Measurements from ENCODE around the gene SPDYE2.
"Not testable (repeated sequence)": the region's sequence is repeated elsewhere in the genome, so short reads cannot be mapped to it uniquely, and the experiment has no call there.

The SPDYE2 gene

GRCh38 chr7:102596036-102596435, 45.0 kb downstream of the SPDYE2 start:
- H3K4me3 ChIP-seq (ENCODE audit: low read length in 2 of 2); H3K79me1 ChIP-seq (ENCODE audit: low read depth, low read length); H3K4ac ChIP-seq (ENCODE audit: low read length); H3K4me1 ChIP-seq (ENCODE audit: control insufficient read depth in 2 of 2, insufficient read depth in 1 of 2, low read depth in 1 of 2, low read length in 2 of 2); H4K91ac ChIP-seq (ENCODE audit: low read depth, low read length, poor library complexity); H2BK120ac ChIP-seq (ENCODE audit: low read depth, low read length); H3K9me3 ChIP-seq (replicated peaks in 1 of 2; ENCODE audit: control insufficient read depth in 2 of 2, insufficient read depth in 1 of 2, low read depth in 1 of 2, low read length in 2 of 2); H2AK5ac ChIP-seq (ENCODE audit: low read depth, low read length); H3K4me2 ChIP-seq (ENCODE audit: insufficient read depth, low read length, poor library complexity, severe bottlenecking); H2BK12ac ChIP-seq (ENCODE audit: low read length); H3K27me3 ChIP-seq (ENCODE audit: control insufficient read depth in 3 of 3, insufficient read depth in 3 of 3, low read depth in 1 of 3, low read length in 3 of 3); H3K23ac ChIP-seq (ENCODE audit: low read depth, low read length, poor library complexity); H3K14ac ChIP-seq (ENCODE audit: low read length); H3K36me3 ChIP-seq (replicated peaks in 1 of 2; ENCODE audit: control insufficient read depth in 2 of 2, insufficient read depth in 2 of 2, low read length in 2 of 2); H3K9ac ChIP-seq (ENCODE audit: low read depth, low read length, poor library complexity); H3K18ac ChIP-seq (ENCODE audit: low read length); H4K8ac ChIP-seq (ENCODE audit: low read depth, low read length); DNase-seq (ENCODE audit: low spot score); H2BK5ac ChIP-seq (ENCODE audit: low read length); H2BK15ac ChIP-seq (ENCODE audit: low read length); H2AFZ ChIP-seq (ENCODE audit: low read length); H3K27ac ChIP-seq (replicated peaks; ENCODE audit: low read length): not testable (repeated sequence)
- no CpG with 5 or more reads among the region's 10 CpGs for WGBS, 2 donors (ENCODE audit: extremely low coverage in 2 of 2, insufficient read length in 2 of 2, insufficient replicate concordance in 1 of 2)

- not testable (repeated sequence) for H3K27ac ChIP-seq (replicated peaks; ENCODE audit: low read length); H2BK5ac ChIP-seq (ENCODE audit: low read length); H2BK120ac ChIP-seq (ENCODE audit: low read depth, low read length); H3K9me3 ChIP-seq (replicated peaks in 1 of 2; ENCODE audit: control insufficient read depth in 2 of 2, insufficient read depth in 1 of 2, low read depth in 1 of 2, low read length in 2 of 2); H3K4me1 ChIP-seq (ENCODE audit: control insufficient read depth in 2 of 2, insufficient read depth in 1 of 2, low read depth in 1 of 2, low read length in 2 of 2); H3K79me1 ChIP-seq (ENCODE audit: low read depth, low read length); H2BK15ac ChIP-seq (ENCODE audit: low read length); H3K9ac ChIP-seq (ENCODE audit: low read depth, low read length, poor library complexity); DNase-seq (ENCODE audit: low spot score); H3K4me2 ChIP-seq (ENCODE audit: insufficient read depth, low read length, poor library complexity, severe bottlenecking); H2AK5ac ChIP-seq (ENCODE audit: low read depth, low read length); H3K23ac ChIP-seq (ENCODE audit: low read depth, low read length, poor library complexity); H4K91ac ChIP-seq (ENCODE audit: low read depth, low read length, poor library complexity); H3K27me3 ChIP-seq (ENCODE audit: control insufficient read depth in 3 of 3, insufficient read depth in 3 of 3, low read depth in 1 of 3, low read length in 3 of 3); H2BK12ac ChIP-seq (ENCODE audit: low read length); H3K4me3 ChIP-seq (ENCODE audit: low read length in 2 of 2); H2AFZ ChIP-seq (ENCODE audit: low read length); H3K36me3 ChIP-seq (replicated peaks in 1 of 2; ENCODE audit: control insufficient read depth in 2 of 2, insufficient read depth in 2 of 2, low read length in 2 of 2); H4K8ac ChIP-seq (ENCODE audit: low read depth, low read length); H3K14ac ChIP-seq (ENCODE audit: low read length); H3K4ac ChIP-seq (ENCODE audit: low read length); H3K18ac ChIP-seq (ENCODE audit: low read length)
- no CpG with 5 or more reads among the region's 9 CpGs for WGBS, 2 donors (ENCODE audit: extremely low coverage in 2 of 2, insufficient read length in 2 of 2, insufficient replicate concordance in 1 of 2)
Observed at GRCh38 chr7:102599699-102600098, 48.7 kb downstream of the SPDYE2 start.

DNA sequence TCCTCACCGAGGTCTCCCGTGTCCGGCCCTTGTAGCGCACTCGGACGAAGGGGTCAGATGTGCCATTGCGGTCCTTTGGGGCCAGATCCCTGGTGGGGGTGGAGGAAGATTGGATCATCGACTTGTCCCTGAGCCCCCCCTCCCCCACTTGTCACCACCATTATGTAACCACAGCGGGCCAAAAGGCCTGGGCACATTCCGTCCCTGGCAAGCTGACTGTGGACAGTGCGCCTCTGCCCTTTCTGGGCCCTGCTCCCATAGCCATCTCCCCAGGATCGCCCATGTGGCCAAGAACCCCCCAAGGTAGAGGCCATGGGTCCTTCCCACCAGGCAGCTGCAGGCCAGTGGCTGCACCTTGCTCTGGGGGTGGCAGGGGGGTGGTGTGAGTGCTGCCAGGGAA, 51.3 kb downstream of the SPDYE2 start:
- not testable (repeated sequence) for DNase-seq (ENCODE audit: low spot score); H2BK12ac ChIP-seq (ENCODE audit: low read length)
- no CpG with 5 or more reads among the region's 12 CpGs for WGBS, 2 donors (ENCODE audit: extremely low coverage in 2 of 2, insufficient read length in 2 of 2, insufficient replicate concordance in 1 of 2)

DNA sequence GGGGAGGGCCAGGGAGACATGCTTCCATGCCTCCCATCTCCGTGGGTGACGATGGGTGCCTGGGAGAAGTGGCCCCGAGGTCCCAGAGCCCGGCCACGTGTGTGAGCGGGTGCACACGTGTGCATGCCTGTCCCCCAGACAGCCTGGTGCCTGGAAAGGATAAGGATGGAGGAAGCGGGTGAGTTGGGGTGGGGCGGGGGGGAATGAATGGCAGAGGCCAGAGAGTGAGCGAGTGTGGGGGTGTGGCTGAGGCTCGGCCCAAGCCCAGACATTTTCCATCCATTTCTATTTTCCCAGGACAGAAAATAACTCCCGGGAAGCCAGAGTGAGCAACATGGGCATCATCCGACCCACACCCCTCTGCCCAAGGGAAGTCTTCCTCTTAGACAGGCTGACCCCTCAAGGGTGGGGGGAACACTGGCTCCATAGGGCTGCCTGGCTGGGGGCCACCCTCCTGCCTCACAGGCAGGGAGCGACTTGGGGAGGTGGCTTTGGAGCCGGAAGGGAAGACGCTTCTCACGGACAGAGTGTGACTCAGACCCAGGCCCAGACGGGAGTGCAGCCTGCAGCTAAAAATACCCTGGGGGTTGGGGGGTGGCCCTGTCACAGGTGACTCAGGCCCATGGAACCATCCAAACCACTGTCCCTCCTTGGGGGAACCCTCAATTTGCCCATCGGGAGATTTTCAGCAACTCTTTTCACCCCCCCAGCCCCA, 53.6 kb downstream of the SPDYE2 start:
- H3K27ac ChIP-seq (replicated peaks; ENCODE audit: low read length); H2BK120ac ChIP-seq (ENCODE audit: low read depth, low read length); H3K4me1 ChIP-seq (ENCODE audit: control insufficient read depth in 2 of 2, insufficient read depth in 1 of 2, low read depth in 1 of 2, low read length in 2 of 2); H3K23ac ChIP-seq (ENCODE audit: low read depth, low read length, poor library complexity); H2BK12ac ChIP-seq (ENCODE audit: low read length); H3K79me1 ChIP-seq (ENCODE audit: low read depth, low read length); H2AK5ac ChIP-seq (ENCODE audit: low read depth, low read length); H3K36me3 ChIP-seq (replicated peaks in 1 of 2; ENCODE audit: control insufficient read depth in 2 of 2, insufficient read depth in 2 of 2, low read length in 2 of 2); H2BK5ac ChIP-seq (ENCODE audit: low read length); H3K14ac ChIP-seq (ENCODE audit: low read length); DNase-seq (ENCODE audit: low spot score); H4K91ac ChIP-seq (ENCODE audit: low read depth, low read length, poor library complexity); H3K4me2 ChIP-seq (ENCODE audit: insufficient read depth, low read length, poor library complexity, severe bottlenecking); H2AFZ ChIP-seq (ENCODE audit: low read length); H4K8ac ChIP-seq (ENCODE audit: low read depth, low read length); H3K4ac ChIP-seq (ENCODE audit: low read length); H3K9me3 ChIP-seq (replicated peaks in 1 of 2; ENCODE audit: control insufficient read depth in 2 of 2, insufficient read depth in 1 of 2, low read depth in 1 of 2, low read length in 2 of 2); H3K9ac ChIP-seq (ENCODE audit: low read depth, low read length, poor library complexity); H2BK15ac ChIP-seq (ENCODE audit: low read length); H3K27me3 ChIP-seq (ENCODE audit: control insufficient read depth in 3 of 3, insufficient read depth in 3 of 3, low read depth in 1 of 3, low read length in 3 of 3); H3K18ac ChIP-seq (ENCODE audit: low read length); H3K4me3 ChIP-seq (ENCODE audit: low read length in 2 of 2): not testable (repeated sequence)
- WGBS, 2 donors (ENCODE audit: extremely low coverage in 2 of 2, insufficient read length in 2 of 2, insufficient replicate concordance in 1 of 2): no CpG with 5 or more reads among the region's 19 CpGs

More for the DNA sequence above, 51.3 kb downstream of the SPDYE2 start:
- not testable (repeated sequence) for H3K9me3 ChIP-seq (replicated peaks in 1 of 2; ENCODE audit: control insufficient read depth in 2 of 2, insufficient read depth in 1 of 2, low read depth in 1 of 2, low read length in 2 of 2); H2AK5ac ChIP-seq (ENCODE audit: low read depth, low read length); H3K4me3 ChIP-seq (ENCODE audit: low read length in 2 of 2); H3K9ac ChIP-seq (ENCODE audit: low read depth, low read length, poor library complexity); H3K23ac ChIP-seq (ENCODE audit: low read depth, low read length, poor library complexity); H3K4ac ChIP-seq (ENCODE audit: low read length); H3K36me3 ChIP-seq (replicated peaks in 1 of 2; ENCODE audit: control insufficient read depth in 2 of 2, insufficient read depth in 2 of 2, low read length in 2 of 2); H3K14ac ChIP-seq (ENCODE audit: low read length); H2BK5ac ChIP-seq (ENCODE audit: low read length); H2BK120ac ChIP-seq (ENCODE audit: low read depth, low read length); H3K4me2 ChIP-seq (ENCODE audit: insufficient read depth, low read length, poor library complexity, severe bottlenecking); H3K27me3 ChIP-seq (ENCODE audit: control insufficient read depth in 3 of 3, insufficient read depth in 3 of 3, low read depth in 1 of 3, low read length in 3 of 3); H3K27ac ChIP-seq (replicated peaks; ENCODE audit: low read length); H2BK15ac ChIP-seq (ENCODE audit: low read length); H4K91ac ChIP-seq (ENCODE audit: low read depth, low read length, poor library complexity); H3K4me1 ChIP-seq (ENCODE audit: control insufficient read depth in 2 of 2, insufficient read depth in 1 of 2, low read depth in 1 of 2, low read length in 2 of 2); H2AFZ ChIP-seq (ENCODE audit: low read length); H3K79me1 ChIP-seq (ENCODE audit: low read depth, low read length); H4K8ac ChIP-seq (ENCODE audit: low read depth, low read length); H3K18ac ChIP-seq (ENCODE audit: low read length)
